Measurements from ENCODE around the gene QRFPR. TPM values are rescaled to one million over a fixed set of nuclear protein-coding genes. Genes with fewer than 3 reads are reported as not detected.

Gene QRFPR
- total RNA-seq, 2 donors from 2014 or later: 0.40 TPM; not detected in 1

GRCh38 chr4:121344098-121344497, 36.7 kb downstream of the QRFPR start:
- WGBS: 24% methylated on average over 1 of the region's 1 CpG
- no peak for DNase-seq (ENCODE audit: low spot score)
- no peak overlapping the region for H3K27ac ChIP-seq
- no peaks in the 10 kb centered on the region for H3K9me3 ChIP-seq
- intact Hi-C loops (cut with DNase I): no loop called here
- no peak overlapping the region for H3K4me3 ChIP-seq
- no peaks in the 10 kb centered on the region for H3K36me3 ChIP-seq
- no peaks in the 10 kb centered on the region for H3K27me3 ChIP-seq (replicated peaks; ENCODE audit: insufficient read depth)
- no peaks in the 10 kb centered on the region for H3K4me1 ChIP-seq (replicated peaks)
- TF ChIP-seq CTCF (IDR thresholded peaks at IDR 0.05): no peak
- TF ChIP-seq POLR2A (IDR thresholded peaks at IDR 0.05): no peak
- TF ChIP-seq POLR2AphosphoS5 (IDR thresholded peaks at IDR 0.05): no peak

- no peaks in the 10 kb centered on the region for H3K9me3 ChIP-seq
- H3K4me3 ChIP-seq: no peak overlapping the region
- TF ChIP-seq POLR2A (IDR thresholded peaks at IDR 0.05): no peak
- no peak for TF ChIP-seq POLR2AphosphoS5 (IDR thresholded peaks at IDR 0.05)
- TF ChIP-seq CTCF (IDR thresholded peaks at IDR 0.05): no peak
- 95% methylated on average over 2 of the region's 2 CpGs for WGBS
- no peaks in the 10 kb centered on the region for H3K36me3 ChIP-seq
- H3K27ac ChIP-seq: no peak overlapping the region
- no peak for DNase-seq (ENCODE audit: low spot score)
- no peaks in the 10 kb centered on the region for H3K27me3 ChIP-seq (replicated peaks; ENCODE audit: insufficient read depth)
- H3K4me1 ChIP-seq (replicated peaks): no peaks in the 10 kb centered on the region
- intact Hi-C loops (cut with DNase I): no loop called here
Measured at GRCh38 chr4:121340247-121340646, 40.6 kb downstream of the QRFPR start.

DNA sequence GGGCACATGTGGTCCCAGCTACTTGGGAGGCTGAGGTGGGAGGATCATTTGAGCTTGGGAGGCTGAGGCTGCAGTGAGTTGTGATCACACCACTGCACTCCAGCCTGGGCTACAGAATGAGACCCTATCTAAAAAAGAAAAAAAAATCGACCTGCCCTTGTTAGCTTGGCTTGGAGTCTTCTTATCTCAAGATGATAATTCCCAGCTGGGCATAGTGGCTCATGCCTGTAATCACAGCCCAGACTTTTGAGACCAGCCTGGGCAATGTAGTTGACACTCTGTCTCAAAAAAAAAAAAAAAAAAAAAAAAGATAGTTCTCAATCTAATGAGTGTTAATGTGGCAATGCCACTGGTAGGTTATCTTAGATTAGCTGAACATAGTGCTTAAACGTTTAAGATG, 41.0 kb downstream of the QRFPR start:
- Histone ChIP-seq H3K9me3 (no peaks in the 10 kb centered on the region), H3K4me3 (no peak overlapping the region), H3K36me3 (no peaks in the 10 kb centered on the region), H3K27me3 (replicated peaks; ENCODE audit: insufficient read depth) (no peaks in the 10 kb centered on the region), H3K4me1 (replicated peaks) (no peaks in the 10 kb centered on the region), H3K27ac (no peak overlapping the region)
- no peak for TF ChIP-seq POLR2AphosphoS5 (IDR thresholded peaks at IDR 0.05)
- no peak for TF ChIP-seq POLR2A (IDR thresholded peaks at IDR 0.05)
- TF ChIP-seq CTCF (IDR thresholded peaks at IDR 0.05): no peak
- intact Hi-C loops (cut with DNase I): no loop called here
- DNase-seq (ENCODE audit: low spot score): no peak
- 64% methylated on average over 2 of the region's 2 CpGs for WGBS

DNA sequence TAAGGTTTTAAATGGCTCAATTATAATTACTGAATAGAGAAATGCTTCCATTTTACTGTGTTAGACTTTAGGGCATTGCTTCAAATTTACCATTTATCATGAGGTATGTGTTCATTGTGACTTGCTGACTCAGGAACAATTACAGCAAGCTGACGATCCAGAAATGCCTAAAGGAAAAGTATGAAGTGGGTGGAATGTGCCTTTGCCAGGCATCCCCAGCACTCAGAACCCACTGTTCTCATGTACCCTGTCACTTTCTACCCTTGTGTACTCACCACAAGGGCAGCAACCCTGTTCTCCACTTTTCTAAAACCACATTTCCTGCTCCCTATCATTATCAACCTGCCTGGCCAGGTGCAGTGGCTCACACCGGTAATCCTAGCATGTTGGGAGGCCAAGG, 41.5 kb downstream of the QRFPR start:
- Histone ChIP-seq H3K27me3 (replicated peaks; ENCODE audit: insufficient read depth) (no peaks in the 10 kb centered on the region), H3K4me1 (replicated peaks) (no peaks in the 10 kb centered on the region), H3K36me3 (no peaks in the 10 kb centered on the region), H3K27ac (no peak overlapping the region), H3K9me3 (no peaks in the 10 kb centered on the region), H3K4me3 (no peak overlapping the region)
- no peak for TF ChIP-seq CTCF (IDR thresholded peaks at IDR 0.05)
- no peak for TF ChIP-seq POLR2A (IDR thresholded peaks at IDR 0.05)
- TF ChIP-seq POLR2AphosphoS5 (IDR thresholded peaks at IDR 0.05): no peak
- WGBS: 53% methylated on average over 2 of the region's 2 CpGs
- intact Hi-C loops (cut with DNase I): no loop called here
- DNase-seq (ENCODE audit: low spot score): no peak

- TF ChIP-seq POLR2A (IDR thresholded peaks at IDR 0.05): no peak
- TF ChIP-seq POLR2AphosphoS5 (IDR thresholded peaks at IDR 0.05): no peak
- no peak for TF ChIP-seq CTCF (IDR thresholded peaks at IDR 0.05)
- WGBS: 92% methylated on average over 7 of the region's 7 CpGs
- H3K4me3 ChIP-seq: no peak overlapping the region
- no peak overlapping the region for H3K27ac ChIP-seq
- H3K36me3 ChIP-seq: no peaks in the 10 kb centered on the region
- no peaks in the 10 kb centered on the region for H3K9me3 ChIP-seq
- no peaks in the 10 kb centered on the region for H3K27me3 ChIP-seq (replicated peaks; ENCODE audit: insufficient read depth)
- DNase-seq (ENCODE audit: low spot score): no peak
- intact Hi-C loops (cut with DNase I): no loop called here
- H3K4me1 ChIP-seq (replicated peaks): no peaks in the 10 kb centered on the region
Measured at GRCh38 chr4:121338518-121338917, 42.3 kb downstream of the QRFPR start.
